HG02885 (cell line): ENCODE measurements around the gene OVOL2.

Experiments
- ATAC-seq: cut with Tn5 transposase; IDR thresholded peaks from one replicate; pipeline ENCODE4 v1.9.1; 2021; ENCODE audit warnings: mild to moderate bottlenecking; ENCODE audit not compliant: unreplicated experiment, poor library complexity

OVOL2 gene

GRCh38 chr20:18018100-18018499 lies 39.6 kb downstream of the OVOL2 start:
- ATAC-seq, result no peak

- ATAC-seq, result no peak
These were observed 40.9 kb downstream of the OVOL2 start for GRCh38 chr20:18016772-18017171.

GRCh38 chr20:18014411-18014810 lies 43.3 kb downstream of the OVOL2 start:
- no peak for ATAC-seq

GRCh38 chr20:18012901-18013300 lies 44.8 kb downstream of the OVOL2 start:
- no peak for ATAC-seq

- ATAC-seq, result no peak
These were observed 45.6 kb downstream of the OVOL2 start for GRCh38 chr20:18011951-18012645.

GRCh38 chr20:18011482-18011881 lies 46.2 kb downstream of the OVOL2 start:
- ATAC-seq, result no peak

GRCh38 chr20:18009116-18009515 lies 48.6 kb downstream of the OVOL2 start:
- no peak for ATAC-seq

- no peak for ATAC-seq
These were observed 50.0 kb downstream of the OVOL2 start for GRCh38 chr20:18007534-18008292.

- no peak for ATAC-seq
These were observed 51.0 kb downstream of the OVOL2 start for GRCh38 chr20:18006684-18007083.

- no peak for ATAC-seq
These were observed 51.7 kb downstream of the OVOL2 start for GRCh38 chr20:18005990-18006364.

GRCh38 chr20:18005170-18005989 lies 52.3 kb downstream of the OVOL2 start:
- ATAC-seq, result peak; percentile 95

GRCh38 chr20:18004384-18005031 lies 53.2 kb downstream of the OVOL2 start:
- no peak for ATAC-seq

GRCh38 chr20:18003897-18004296 lies 53.8 kb downstream of the OVOL2 start:
- ATAC-seq, result peak; percentile 47

- no peak for ATAC-seq
These were observed 56.4 kb downstream of the OVOL2 start for GRCh38 chr20:18001131-18001921.

- no peak for ATAC-seq
These were observed 58.1 kb downstream of the OVOL2 start for GRCh38 chr20:17999566-17999965.

GRCh38 chr20:17998446-17998845 lies 59.3 kb downstream of the OVOL2 start:
- no peak for ATAC-seq

GRCh38 chr20:17995967-17996819 lies 61.5 kb downstream of the OVOL2 start:
- peak; percentile 38 for ATAC-seq

- ATAC-seq, result no peak
These were observed 64.2 kb downstream of the OVOL2 start for GRCh38 chr20:17993546-17993945.
